ENCODE data around the gene SUSD3. TPM values are rescaled to one million over a fixed set of nuclear protein-coding genes. Genes with fewer than 3 reads are reported as not detected.
A peak's percentile ranks its signal among the peaks of the same experiment; 100 is the strongest.

Gene SUSD3
- total RNA-seq, 1 experiment from 2014 or later, result 11.9 TPM

GRCh38 chr9:93094658-93095204 lies 36.2 kb downstream of the SUSD3 start:
- H3K27ac Mint-ChIP-seq, result peak overlapping the region; percentile 96
- no peak for DNase-seq (ENCODE audit: low spot score)
- ATAC-seq, result no peak

GRCh38 chr9:93095205-93096130 lies 37.0 kb downstream of the SUSD3 start:
- ChIA-PET POLR2A (interaction anchor here (1.0 to 1.2 kb wide), 2 partner anchors 34 to 395 kb away, joined by 3 read pairs; no protein-coding TSS in a partner anchor), CTCF (interaction anchor here (0.7 to 2.1 kb wide), 8 partner anchors 12 to 138 kb away, joined by 3 to 8 read pairs (median 4); partner anchors contain the start of gene NINJ1)
- no peaks in the 10 kb centered on the region for H3K36me3 Mint-ChIP-seq
- TF ChIP-seq ZNF232 (CRISPR knock-in tag; IDR thresholded peaks at IDR 0.05) (no peak), E2F5 (CRISPR knock-in tag; IDR thresholded peaks at IDR 0.05) (0 out of 2 replicates have a peak, but pooled peaks have one; percentile 35), GTF2I (CRISPR knock-in tag; conservative IDR thresholded peaks at IDR 0.05) (0 out of 2 replicates have a peak, but pooled peaks have one; percentile 26), ETV6 (CRISPR knock-in tag; IDR thresholded peaks at IDR 0.05) (peak; percentile 62; the same call in 1 of the 2 replicates), ZBTB21 (CRISPR knock-in tag; IDR thresholded peaks at IDR 0.05; ENCODE audit: borderline replicate concordance) (0 out of 2 replicates have a peak, but pooled peaks have one; percentile 50), ARID4B (CRISPR knock-in tag; IDR thresholded peaks at IDR 0.05; ENCODE audit: borderline replicate concordance) (no peak)
- peak; percentile 87 for ATAC-seq
- H3K4me1 Mint-ChIP-seq, result peaks cover 23% of the 10 kb centered on the region
- H3K27me3 Mint-ChIP-seq (ENCODE audit: low read depth), result no peaks in the 10 kb centered on the region
- peak overlapping the region; percentile 93 for H3K27ac Mint-ChIP-seq
- peaks cover 2% of the 10 kb centered on the region; the same call in 1 of the 2 replicates for H3K9me3 Mint-ChIP-seq
- peak; percentile 100 for DNase-seq (ENCODE audit: low spot score)
- peak overlapping the region; percentile 64 for H3K4me3 Mint-ChIP-seq

More at GRCh38 chr9:93094658-93095204, 36.2 kb downstream of the SUSD3 start:
- Mint-ChIP-seq H3K9me3 (no peaks in the 10 kb centered on the region), H3K27me3 (ENCODE audit: low read depth) (no peaks in the 10 kb centered on the region; the same call in 1 of the 2 replicates), H3K36me3 (no peaks in the 10 kb centered on the region), H3K4me3 (peak overlapping the region; percentile 64), H3K4me1 (peaks cover 23% of the 10 kb centered on the region)
- POLR2A ChIA-PET, result interaction anchor here (1.0 to 1.2 kb wide), 2 partner anchors 34 to 396 kb away, joined by 3 read pairs; no protein-coding TSS in a partner anchor
- CTCF ChIA-PET, result interaction anchor here (1.0 to 2.1 kb wide), 4 partner anchors 14 to 59 kb away, joined by 3 to 8 read pairs (median 5); partner anchors contain the start of gene NINJ1
- TF ChIP-seq ESRRA (CRISPR knock-in tag; IDR thresholded peaks at IDR 0.05; ENCODE audit: borderline replicate concordance) (0 out of 2 replicates have a peak, but pooled peaks have one; percentile 48), ATF1 (CRISPR knock-in tag; IDR thresholded peaks at IDR 0.05) (no peak), ZBTB43 (CRISPR knock-in tag; IDR thresholded peaks at IDR 0.05) (0 out of 2 replicates have a peak, but pooled peaks have one; percentile 27)

- ChIA-PET CTCF (interaction anchor here (0.5 to 2.1 kb wide), 5 partner anchors 10 to 139 kb away, joined by 3 to 8 read pairs (median 4); no protein-coding TSS in a partner anchor), POLR2A (no interaction called here)
- peak; percentile 34 for DNase-seq (ENCODE audit: low spot score)
- Mint-ChIP-seq H3K9me3 (peaks cover 5% of the 10 kb centered on the region; the same call in 1 of the 2 replicates), H3K27me3 (ENCODE audit: low read depth) (no peaks in the 10 kb centered on the region), H3K27ac (peak within 1 kb of the TSS; percentile 93), H3K4me3 (peak within 1 kb of the TSS; percentile 78), H3K4me1 (peaks cover 23% of the 10 kb centered on the region), H3K36me3 (0 out of 2 replicates have a peak, but pooled peaks cover 2% of the 10 kb centered on the region)
- ATAC-seq, result peak; percentile 3; the same call in 1 of the 2 replicates
- TF ChIP-seq TCF7 (CRISPR knock-in tag; IDR thresholded peaks at IDR 0.05; ENCODE audit: low read depth) (no peak), MAX (CRISPR knock-in tag; IDR thresholded peaks at IDR 0.05) (0 out of 2 replicates have a peak, but pooled peaks have one; percentile 20), IRF2 (CRISPR knock-in tag; IDR thresholded peaks at IDR 0.05; ENCODE audit: borderline replicate concordance, low read depth) (no peak), ZNF121 (CRISPR knock-in tag; IDR thresholded peaks at IDR 0.05) (peak; percentile 21; the same call in 1 of the 2 replicates), CREM (CRISPR knock-in tag; IDR thresholded peaks at IDR 0.05) (no peak), ZMAT4 (CRISPR knock-in tag; IDR thresholded peaks at IDR 0.05) (0 out of 2 replicates have a peak, but pooled peaks have one; percentile 25), ETV6 (CRISPR knock-in tag; IDR thresholded peaks at IDR 0.05) (peak; percentile 29; the same call in 1 of the 2 replicates), CBFB (CRISPR knock-in tag; IDR thresholded peaks at IDR 0.05; ENCODE audit: low read depth) (no peak), MLX (CRISPR knock-in tag; IDR thresholded peaks at IDR 0.05) (0 out of 2 replicates have a peak, but pooled peaks have one; percentile 38), TEAD4 (CRISPR knock-in tag; IDR thresholded peaks at IDR 0.05) (no peak)
These were observed 37.8 kb downstream of the SUSD3 start, which contains the start of gene CARD19 for GRCh38 chr9:93096131-93096802. Gene CARD19 (plus strand): TSS chr9:93096217. CDS start chr9:93096346, 129 bp downstream.
